Activated CD4-positive, alpha-beta T cell treated with anti-CD3 and anti-CD28 coated beads for 48 hours (primary cell): ENCODE results near the gene KIF16B.

ENCODE experiments used
- DNase-seq: peaks from one replicate; pipeline ENCODE4 v3.0.0-alpha.2; 2020

KIF16B gene

GRCh38 chr20:16427571-16427970, 145.7 kb downstream of the KIF16B start:
- DNase-seq = no peak

- DNase-seq = no peak
Measured at GRCh38 chr20:16424780-16425179, 148.5 kb downstream of the KIF16B start.

- no peak for DNase-seq
Measured at GRCh38 chr20:16423311-16424212, 149.7 kb downstream of the KIF16B start.

GRCh38 chr20:16419138-16419715, 154.0 kb downstream of the KIF16B start:
- DNase-seq = no peak

GRCh38 chr20:16418616-16419015, 154.6 kb downstream of the KIF16B start:
- DNase-seq = no peak

- no peak for DNase-seq
Measured at GRCh38 chr20:16417001-16417400, 156.2 kb downstream of the KIF16B start.

GRCh38 chr20:16415071-16416053, 157.9 kb downstream of the KIF16B start:
- DNase-seq = no peak

- no peak for DNase-seq
Measured at GRCh38 chr20:16412906-16413305, 160.3 kb downstream of the KIF16B start.

GRCh38 chr20:16411361-16411760, 161.9 kb downstream of the KIF16B start:
- no peak for DNase-seq

GRCh38 chr20:16410626-16411025, 162.6 kb downstream of the KIF16B start:
- DNase-seq = no peak

GRCh38 chr20:16408981-16409380, 164.3 kb downstream of the KIF16B start:
- no peak for DNase-seq

- DNase-seq = no peak
Measured at GRCh38 chr20:16407251-16408067, 165.8 kb downstream of the KIF16B start.

- DNase-seq = no peak
Measured at GRCh38 chr20:16405254-16405653, 168.0 kb downstream of the KIF16B start.

- DNase-seq = no peak
Measured at GRCh38 chr20:16404640-16405039, 168.6 kb downstream of the KIF16B start.

- DNase-seq = no peak
Measured at GRCh38 chr20:16404171-16404570, 169.1 kb downstream of the KIF16B start.

- no peak for DNase-seq
Measured at GRCh38 chr20:16400234-16400633, 173.0 kb downstream of the KIF16B start.

- no peak for DNase-seq
Measured at GRCh38 chr20:16399801-16400200, 173.4 kb downstream of the KIF16B start.

GRCh38 chr20:16397086-16397485, 176.2 kb downstream of the KIF16B start:
- no peak for DNase-seq

GRCh38 chr20:16395366-16395765, 177.9 kb downstream of the KIF16B start:
- no peak for DNase-seq

GRCh38 chr20:16394784-16395183, 178.5 kb downstream of the KIF16B start:
- DNase-seq = no peak

GRCh38 chr20:16393836-16394235, 179.4 kb downstream of the KIF16B start:
- DNase-seq = no peak

GRCh38 chr20:16393297-16393696, 180.0 kb downstream of the KIF16B start:
- no peak for DNase-seq
